ENCODE measurements around the gene PRKD1.

PRKD1 gene

GRCh38 chr14:29829851-29830250, 97.8 kb downstream of the PRKD1 start:
- no peak for DNase-seq

- no peak for DNase-seq
Measured at GRCh38 chr14:29823816-29824215, 103.8 kb downstream of the PRKD1 start.

GRCh38 chr14:29822430-29822709, 105.3 kb downstream of the PRKD1 start:
- no peak for DNase-seq

- DNase-seq: peak; percentile 79
Measured at GRCh38 chr14:29821661-29822429, 105.8 kb downstream of the PRKD1 start.

GRCh38 chr14:29821242-29821641, 106.4 kb downstream of the PRKD1 start:
- no peak for DNase-seq

GRCh38 chr14:29820785-29821184, 106.9 kb downstream of the PRKD1 start:
- no peak for DNase-seq

GRCh38 chr14:29817767-29818405, 109.8 kb downstream of the PRKD1 start:
- no peak for DNase-seq

- DNase-seq: no peak
Measured at GRCh38 chr14:29815016-29815674, 112.5 kb downstream of the PRKD1 start.

GRCh38 chr14:29814156-29815015, 113.3 kb downstream of the PRKD1 start:
- no peak for DNase-seq

- no peak for DNase-seq
Measured at GRCh38 chr14:29810682-29811081, 117.0 kb downstream of the PRKD1 start.

GRCh38 chr14:29810064-29810463, 117.6 kb downstream of the PRKD1 start:
- DNase-seq: no peak

- DNase-seq: no peak
Measured at GRCh38 chr14:29806124-29806517, 121.5 kb downstream of the PRKD1 start.

GRCh38 chr14:29805415-29806123, 122.1 kb downstream of the PRKD1 start:
- peak; percentile 58 for DNase-seq

GRCh38 chr14:29804481-29805266, 123.0 kb downstream of the PRKD1 start:
- peak; percentile 54 for DNase-seq

- no peak for DNase-seq
Measured at GRCh38 chr14:29803045-29803444, 124.6 kb downstream of the PRKD1 start.

GRCh38 chr14:29802211-29802610, 125.4 kb downstream of the PRKD1 start:
- DNase-seq: no peak

GRCh38 chr14:29800961-29801360, 126.7 kb downstream of the PRKD1 start:
- no peak for DNase-seq

GRCh38 chr14:29799464-29800095, 128.1 kb downstream of the PRKD1 start:
- DNase-seq: no peak

GRCh38 chr14:29798811-29799210, 128.8 kb downstream of the PRKD1 start:
- DNase-seq: no peak

GRCh38 chr14:29798108-29798663, 129.5 kb downstream of the PRKD1 start:
- no peak for DNase-seq

- DNase-seq: no peak
Measured at GRCh38 chr14:29796853-29797252, 130.8 kb downstream of the PRKD1 start.

All from SHP77 treated with DMSO at 0.1 percent for 48 hours (cell line).